ENCODE measurements around the gene CD19.

- TF ChIP-seq CTCF (conservative IDR thresholded peaks at IDR 0.05 in 1 of 2, IDR thresholded peaks at IDR 0.05 in 1 of 2; ENCODE audit: low read depth in 1 of 2, low read length in 2 of 2) (no peak), EZH2 (IDR thresholded peaks at IDR 0.05; ENCODE audit: low read length, missing control alignments) (no peak)
Measured at GRCh38 chr16:28982949-28983348, 51.2 kb downstream of the CD19 start.
